GM23338 (cell line): ENCODE measurements around the gene KCNJ16. TPM values are rescaled to one million over a fixed set of nuclear protein-coding genes. Genes with fewer than 3 reads are reported as not detected.

Experiments used
- ATAC-seq: fragments of 200-7000 bp; cut with Tn5 transposase; 3 replicates; pipeline ENCODE4 v1.9.1; 2020
- DNase-seq: peaks from one replicate; pipeline ENCODE4 v3.0.0-alpha.2; 2015; ENCODE audit warnings: low spot score
- H2AFZ ChIP-seq: fragments of 200-600 bp; sonication (generic); 2 replicates; pipeline ENCODE4 v1.8.0; 2016; ENCODE audit warnings: antibody characterized with exemption, mild to moderate bottlenecking, moderate library complexity
- H3F3A ChIP-seq: fragments of 200-600 bp; sonication (generic); replicated peaks from 2 replicates; pipeline ENCODE4 v1.8.0; 2017; ENCODE audit warnings: antibody characterized with exemption, mixed run types, low read depth
- H3K27ac ChIP-seq: fragments of 200-600 bp; sonication (generic); 2 replicates; pipeline ENCODE4 v1.6.1; 2016; ENCODE audit warnings: low read depth
- H3K27me3 ChIP-seq: fragments of 200-600 bp; sonication (generic); 2 replicates; pipeline ENCODE4 v1.8.0; 2016; ENCODE audit warnings: mild to moderate bottlenecking, mixed run types, moderate library complexity; ENCODE audit not compliant: insufficient read depth
- H3K36me3 ChIP-seq: fragments of 200-600 bp; sonication (generic); 2 replicates; pipeline ENCODE4 v1.8.0; 2016; ENCODE audit warnings: mild to moderate bottlenecking; ENCODE audit not compliant: insufficient read depth
- H3K4me1 ChIP-seq: fragments of 200-600 bp; sonication (generic); 2 replicates; pipeline ENCODE4 v1.8.0; 2016; ENCODE audit warnings: mild to moderate bottlenecking, moderate library complexity; ENCODE audit not compliant: insufficient read depth
- H3K4me2 ChIP-seq: fragments of 200-600 bp; sonication (generic); 2 replicates; pipeline ENCODE4 v1.7.1; 2017; ENCODE audit warnings: mixed run types
- H3K4me3 ChIP-seq: fragments of 200-600 bp; sonication (generic); 2 replicates; pipeline ENCODE4 v1.6.1; 2016; ENCODE audit warnings: mixed run types
- H3K79me2 ChIP-seq: fragments of 200-600 bp; sonication (generic); replicated peaks from 2 replicates; pipeline ENCODE4 v1.8.0; 2017; ENCODE audit warnings: mild to moderate bottlenecking; ENCODE audit not compliant: insufficient read depth
- H3K9me2 ChIP-seq: fragments of 200-600 bp; sonication (generic); 2 replicates; pipeline ENCODE4 v1.8.0; 2017; ENCODE audit not compliant: insufficient read depth
- H4K20me1 ChIP-seq: fragments of 200-600 bp; sonication (generic); replicated peaks from 2 replicates; pipeline ENCODE4 v1.8.0; 2017; ENCODE audit warnings: mild to moderate bottlenecking; ENCODE audit not compliant: insufficient read depth
- H3K27ac Mint-ChIP-seq: 2 replicates; pipeline ENCODE4 v1.8.0; 2020; ENCODE audit warnings: inconsistent platforms, mild to moderate bottlenecking, moderate library complexity, mixed read lengths
- H3K27me3 Mint-ChIP-seq: 3 replicates; pipeline ENCODE4 v1.8.0; 2022; ENCODE audit warnings: low read depth, mild to moderate bottlenecking, moderate library complexity, mixed read lengths, inconsistent platforms; ENCODE audit not compliant: insufficient read depth, poor library complexity
- H3K36me3 Mint-ChIP-seq: 3 replicates; pipeline ENCODE4 v1.8.0; 2021; ENCODE audit warnings: low read depth, mild to moderate bottlenecking, inconsistent platforms, moderate library complexity, mixed read lengths
- H3K4me1 Mint-ChIP-seq: 3 replicates; pipeline ENCODE4 v1.8.0; 2020; ENCODE audit warnings: mild to moderate bottlenecking, inconsistent platforms, mixed read lengths
- H3K4me3 Mint-ChIP-seq: 3 replicates; pipeline ENCODE4 v1.8.0; 2021; ENCODE audit warnings: moderate library complexity, mild to moderate bottlenecking, inconsistent platforms, mixed read lengths
- H3K9me3 Mint-ChIP-seq: 3 replicates; pipeline ENCODE4 v1.8.0; 2020; ENCODE audit warnings: moderate library complexity, mild to moderate bottlenecking, inconsistent platforms, mixed read lengths
- CREB1 ChIP-seq: fragments of 250-450 bp; sonication (Bioruptor Pico); IDR thresholded peaks from 2 replicates; pipeline ENCODE4 v1.5.0; 2020; ENCODE audit warnings: low read depth, mild to moderate bottlenecking, moderate library complexity
- EZH2 ChIP-seq: fragments of 200-600 bp; sonication (generic); IDR thresholded peaks from one replicate; pipeline ENCODE4 v1.8.0; 2017; ENCODE audit warnings: antibody characterized with exemption, mild to moderate bottlenecking, low read depth; ENCODE audit not compliant: unreplicated experiment
- EZH2phosphoT487 ChIP-seq: fragments of 200-600 bp; sonication (generic); IDR thresholded peaks from one replicate; pipeline ENCODE4 v1.8.1; 2018; ENCODE audit warnings: antibody characterized with exemption; ENCODE audit not compliant: unreplicated experiment
- JUNB ChIP-seq: IDR thresholded peaks from one replicate; pipeline ENCODE4 v1.6.1; 2016; ENCODE audit warnings: antibody characterized with exemption; ENCODE audit not compliant: unreplicated experiment
- NANOG ChIP-seq: IDR thresholded peaks from 2 replicates; pipeline ENCODE4 v1.6.1; 2016; ENCODE audit warnings: antibody characterized with exemption, borderline replicate concordance
- POLR2AphosphoS5 ChIP-seq: IDR thresholded peaks from 2 replicates; pipeline ENCODE4 v1.6.1; 2016; ENCODE audit warnings: antibody characterized with exemption, low read depth
- STAT1 ChIP-seq: IDR thresholded peaks from one replicate; pipeline ENCODE4 v1.6.1; 2016; ENCODE audit warnings: antibody characterized with exemption; ENCODE audit not compliant: unreplicated experiment
- ZNF114 ChIP-seq: fragments of 250-450 bp; sonication (Bioruptor Pico); IDR thresholded peaks from 2 replicates; pipeline ENCODE4 v1.5.0; 2020; ENCODE audit warnings: mild to moderate bottlenecking, moderate library complexity
- ZNF331 ChIP-seq: fragments of 250-450 bp; sonication (Bioruptor Pico); IDR thresholded peaks from 2 replicates; pipeline ENCODE4 v1.5.0; 2020; ENCODE audit warnings: low read depth, mild to moderate bottlenecking, moderate library complexity
- polyA plus RNA-seq: library from polyadenylated mRNA; unstranded; fragments of >200 nt; fragmentation: Nextera tagmentation; extraction: Ambion mirVana; gene quantifications from 2 replicates; pipeline ENCODE4 v1.2.1, GENCODE V29; 2016
- total RNA-seq: library from RNA; depleted of rRNA; stranded (reverse); fragments of >200 nt; shearing (Covaris generic); gene quantifications from 2 replicates; pipeline ENCODE4 v1.2.3, GENCODE V29; 2014
- TF ChIP-seq, protein P1 (sequence below): IDR thresholded peaks from one replicate; pipeline ENCODE4 v1.6.1; 2018; ENCODE audit warnings: antibody characterized with exemption; ENCODE audit not compliant: unreplicated experiment
- TF ChIP-seq, protein P2 (sequence below), 2 experiments: fragments of 200-600 bp in 1 of 2; sonication (generic) in 1 of 2; conservative IDR thresholded peaks; 2 replicates each; pipeline versions ENCODE4 v1.5.1 to v1.6.1; 2016 to 2017; ENCODE audit warnings: antibody characterized with exemption in 2 of 2, low read depth in 2 of 2, mild to moderate bottlenecking in 2 of 2, moderate library complexity in 1 of 2
- TF ChIP-seq, protein P3 (sequence below): fragments of 250-450 bp; sonication (Bioruptor Pico); IDR thresholded peaks from 2 replicates; pipeline ENCODE4 v1.5.0; 2020; ENCODE audit warnings: mild to moderate bottlenecking, moderate library complexity
- TF ChIP-seq, protein P4 (sequence below): IDR thresholded peaks from 2 replicates; pipeline ENCODE4 v1.6.1; 2016; ENCODE audit warnings: antibody characterized with exemption

The KCNJ16 gene
- total and polyA plus RNA-seq, 2 experiments from 2014 or later = not detected

DNA sequence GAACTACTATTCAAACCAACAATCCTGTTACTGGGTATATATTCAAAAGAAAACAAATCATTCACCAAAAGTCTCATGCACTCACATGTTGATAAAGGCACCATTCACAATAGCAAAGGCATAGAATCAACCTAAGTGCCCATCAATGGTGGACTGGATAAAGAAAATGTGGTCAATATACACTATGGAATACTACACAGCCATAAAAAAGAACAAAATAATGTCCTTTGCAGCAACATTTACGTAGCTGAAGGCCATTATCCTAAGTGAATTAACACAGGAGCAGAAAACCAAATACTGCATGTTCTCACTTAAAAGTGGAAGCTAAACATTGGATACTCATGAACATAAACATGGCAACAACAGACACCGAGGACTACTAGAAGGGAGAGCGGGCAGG is 41.9 kb downstream of the KCNJ16 start:
- Histone ChIP-seq H3K9me2 (no peaks in the 10 kb centered on the region), H3F3A (no peaks in the 10 kb centered on the region), H3K4me1 (no peaks in the 10 kb centered on the region), H3K27me3 (no peaks in the 10 kb centered on the region), H2AFZ (no peak overlapping the region), H3K36me3 (no peaks in the 10 kb centered on the region), H3K27ac (no peak overlapping the region), H3K79me2 (no peaks in the 10 kb centered on the region), H3K4me3 (no peak overlapping the region), H4K20me1 (no peaks in the 10 kb centered on the region), H3K4me2 (no peak overlapping the region)
- peaks cover 6% of the 10 kb centered on the region; the same call in 1 of the 3 replicates for H3K4me1 Mint-ChIP-seq
- peaks cover 16% of the 10 kb centered on the region; the same call in 2 of the 3 replicates for H3K9me3 Mint-ChIP-seq
- no peak overlapping the region for H3K4me3 Mint-ChIP-seq
- H3K27me3 Mint-ChIP-seq = peaks cover 2% of the 10 kb centered on the region
- ATAC-seq (no peak), DNase-seq (no peak)
- TF ChIP-seq, protein P1, sequence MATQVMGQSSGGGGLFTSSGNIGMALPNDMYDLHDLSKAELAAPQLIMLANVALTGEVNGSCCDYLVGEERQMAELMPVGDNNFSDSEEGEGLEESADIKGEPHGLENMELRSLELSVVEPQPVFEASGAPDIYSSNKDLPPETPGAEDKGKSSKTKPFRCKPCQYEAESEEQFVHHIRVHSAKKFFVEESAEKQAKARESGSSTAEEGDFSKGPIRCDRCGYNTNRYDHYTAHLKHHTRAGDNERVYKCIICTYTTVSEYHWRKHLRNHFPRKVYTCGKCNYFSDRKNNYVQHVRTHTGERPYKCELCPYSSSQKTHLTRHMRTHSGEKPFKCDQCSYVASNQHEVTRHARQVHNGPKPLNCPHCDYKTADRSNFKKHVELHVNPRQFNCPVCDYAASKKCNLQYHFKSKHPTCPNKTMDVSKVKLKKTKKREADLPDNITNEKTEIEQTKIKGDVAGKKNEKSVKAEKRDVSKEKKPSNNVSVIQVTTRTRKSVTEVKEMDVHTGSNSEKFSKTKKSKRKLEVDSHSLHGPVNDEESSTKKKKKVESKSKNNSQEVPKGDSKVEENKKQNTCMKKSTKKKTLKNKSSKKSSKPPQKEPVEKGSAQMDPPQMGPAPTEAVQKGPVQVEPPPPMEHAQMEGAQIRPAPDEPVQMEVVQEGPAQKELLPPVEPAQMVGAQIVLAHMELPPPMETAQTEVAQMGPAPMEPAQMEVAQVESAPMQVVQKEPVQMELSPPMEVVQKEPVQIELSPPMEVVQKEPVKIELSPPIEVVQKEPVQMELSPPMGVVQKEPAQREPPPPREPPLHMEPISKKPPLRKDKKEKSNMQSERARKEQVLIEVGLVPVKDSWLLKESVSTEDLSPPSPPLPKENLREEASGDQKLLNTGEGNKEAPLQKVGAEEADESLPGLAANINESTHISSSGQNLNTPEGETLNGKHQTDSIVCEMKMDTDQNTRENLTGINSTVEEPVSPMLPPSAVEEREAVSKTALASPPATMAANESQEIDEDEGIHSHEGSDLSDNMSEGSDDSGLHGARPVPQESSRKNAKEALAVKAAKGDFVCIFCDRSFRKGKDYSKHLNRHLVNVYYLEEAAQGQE = no peak
- no peak for TF ChIP-seq EZH2phosphoT487
- TF ChIP-seq JUNB = no peak
- TF ChIP-seq, protein P2, sequence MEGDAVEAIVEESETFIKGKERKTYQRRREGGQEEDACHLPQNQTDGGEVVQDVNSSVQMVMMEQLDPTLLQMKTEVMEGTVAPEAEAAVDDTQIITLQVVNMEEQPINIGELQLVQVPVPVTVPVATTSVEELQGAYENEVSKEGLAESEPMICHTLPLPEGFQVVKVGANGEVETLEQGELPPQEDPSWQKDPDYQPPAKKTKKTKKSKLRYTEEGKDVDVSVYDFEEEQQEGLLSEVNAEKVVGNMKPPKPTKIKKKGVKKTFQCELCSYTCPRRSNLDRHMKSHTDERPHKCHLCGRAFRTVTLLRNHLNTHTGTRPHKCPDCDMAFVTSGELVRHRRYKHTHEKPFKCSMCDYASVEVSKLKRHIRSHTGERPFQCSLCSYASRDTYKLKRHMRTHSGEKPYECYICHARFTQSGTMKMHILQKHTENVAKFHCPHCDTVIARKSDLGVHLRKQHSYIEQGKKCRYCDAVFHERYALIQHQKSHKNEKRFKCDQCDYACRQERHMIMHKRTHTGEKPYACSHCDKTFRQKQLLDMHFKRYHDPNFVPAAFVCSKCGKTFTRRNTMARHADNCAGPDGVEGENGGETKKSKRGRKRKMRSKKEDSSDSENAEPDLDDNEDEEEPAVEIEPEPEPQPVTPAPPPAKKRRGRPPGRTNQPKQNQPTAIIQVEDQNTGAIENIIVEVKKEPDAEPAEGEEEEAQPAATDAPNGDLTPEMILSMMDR (conservative IDR thresholded peaks at IDR 0.05; ENCODE audit: low read depth in 2 of 2) = no peak
- no peak for TF ChIP-seq EZH2
- no peak for TF ChIP-seq ZNF114 (CRISPR knock-in tag)
- TF ChIP-seq CREB1 (CRISPR knock-in tag) = no peak
- TF ChIP-seq POLR2AphosphoS5 = no peak
- no peak for TF ChIP-seq NANOG
- TF ChIP-seq, protein P3, sequence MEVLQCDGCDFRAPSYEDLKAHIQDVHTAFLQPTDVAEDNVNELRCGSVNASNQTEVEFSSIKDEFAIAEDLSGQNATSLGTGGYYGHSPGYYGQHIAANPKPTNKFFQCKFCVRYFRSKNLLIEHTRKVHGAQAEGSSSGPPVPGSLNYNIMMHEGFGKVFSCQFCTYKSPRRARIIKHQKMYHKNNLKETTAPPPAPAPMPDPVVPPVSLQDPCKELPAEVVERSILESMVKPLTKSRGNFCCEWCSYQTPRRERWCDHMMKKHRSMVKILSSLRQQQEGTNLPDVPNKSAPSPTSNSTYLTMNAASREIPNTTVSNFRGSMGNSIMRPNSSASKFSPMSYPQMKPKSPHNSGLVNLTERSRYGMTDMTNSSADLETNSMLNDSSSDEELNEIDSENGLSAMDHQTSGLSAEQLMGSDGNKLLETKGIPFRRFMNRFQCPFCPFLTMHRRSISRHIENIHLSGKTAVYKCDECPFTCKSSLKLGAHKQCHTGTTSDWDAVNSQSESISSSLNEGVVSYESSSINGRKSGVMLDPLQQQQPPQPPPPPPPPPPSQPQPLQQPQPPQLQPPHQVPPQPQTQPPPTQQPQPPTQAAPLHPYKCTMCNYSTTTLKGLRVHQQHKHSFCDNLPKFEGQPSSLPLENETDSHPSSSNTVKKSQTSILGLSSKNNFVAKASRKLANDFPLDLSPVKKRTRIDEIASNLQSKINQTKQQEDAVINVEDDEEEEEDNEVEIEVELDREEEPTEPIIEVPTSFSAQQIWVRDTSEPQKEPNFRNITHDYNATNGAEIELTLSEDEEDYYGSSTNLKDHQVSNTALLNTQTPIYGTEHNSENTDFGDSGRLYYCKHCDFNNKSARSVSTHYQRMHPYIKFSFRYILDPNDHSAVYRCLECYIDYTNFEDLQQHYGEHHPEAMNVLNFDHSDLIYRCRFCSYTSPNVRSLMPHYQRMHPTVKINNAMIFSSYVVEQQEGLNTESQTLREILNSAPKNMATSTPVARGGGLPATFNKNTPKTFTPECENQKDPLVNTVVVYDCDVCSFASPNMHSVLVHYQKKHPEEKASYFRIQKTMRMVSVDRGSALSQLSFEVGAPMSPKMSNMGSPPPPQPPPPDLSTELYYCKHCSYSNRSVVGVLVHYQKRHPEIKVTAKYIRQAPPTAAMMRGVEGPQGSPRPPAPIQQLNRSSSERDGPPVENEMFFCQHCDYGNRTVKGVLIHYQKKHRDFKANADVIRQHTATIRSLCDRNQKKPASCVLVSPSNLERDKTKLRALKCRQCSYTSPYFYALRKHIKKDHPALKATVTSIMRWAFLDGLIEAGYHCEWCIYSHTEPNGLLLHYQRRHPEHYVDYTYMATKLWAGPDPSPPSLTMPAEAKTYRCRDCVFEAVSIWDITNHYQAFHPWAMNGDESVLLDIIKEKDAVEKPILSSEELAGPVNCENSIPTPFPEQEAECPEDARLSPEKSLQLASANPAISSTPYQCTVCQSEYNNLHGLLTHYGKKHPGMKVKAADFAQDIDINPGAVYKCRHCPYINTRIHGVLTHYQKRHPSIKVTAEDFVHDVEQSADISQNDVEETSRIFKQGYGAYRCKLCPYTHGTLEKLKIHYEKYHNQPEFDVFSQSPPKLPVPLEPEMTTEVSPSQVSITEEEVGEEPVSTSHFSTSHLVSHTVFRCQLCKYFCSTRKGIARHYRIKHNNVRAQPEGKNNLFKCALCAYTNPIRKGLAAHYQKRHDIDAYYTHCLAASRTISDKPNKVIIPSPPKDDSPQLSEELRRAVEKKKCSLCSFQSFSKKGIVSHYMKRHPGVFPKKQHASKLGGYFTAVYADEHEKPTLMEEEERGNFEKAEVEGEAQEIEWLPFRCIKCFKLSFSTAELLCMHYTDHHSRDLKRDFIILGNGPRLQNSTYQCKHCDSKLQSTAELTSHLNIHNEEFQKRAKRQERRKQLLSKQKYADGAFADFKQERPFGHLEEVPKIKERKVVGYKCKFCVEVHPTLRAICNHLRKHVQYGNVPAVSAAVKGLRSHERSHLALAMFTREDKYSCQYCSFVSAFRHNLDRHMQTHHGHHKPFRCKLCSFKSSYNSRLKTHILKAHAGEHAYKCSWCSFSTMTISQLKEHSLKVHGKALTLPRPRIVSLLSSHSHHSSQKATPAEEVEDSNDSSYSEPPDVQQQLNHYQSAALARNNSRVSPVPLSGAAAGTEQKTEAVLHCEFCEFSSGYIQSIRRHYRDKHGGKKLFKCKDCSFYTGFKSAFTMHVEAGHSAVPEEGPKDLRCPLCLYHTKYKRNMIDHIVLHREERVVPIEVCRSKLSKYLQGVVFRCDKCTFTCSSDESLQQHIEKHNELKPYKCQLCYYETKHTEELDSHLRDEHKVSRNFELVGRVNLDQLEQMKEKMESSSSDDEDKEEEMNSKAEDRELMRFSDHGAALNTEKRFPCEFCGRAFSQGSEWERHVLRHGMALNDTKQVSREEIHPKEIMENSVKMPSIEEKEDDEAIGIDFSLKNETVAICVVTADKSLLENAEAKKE (CRISPR knock-in tag) = no peak
- no peak for TF ChIP-seq ZNF331 (CRISPR knock-in tag)
- TF ChIP-seq, protein P4, sequence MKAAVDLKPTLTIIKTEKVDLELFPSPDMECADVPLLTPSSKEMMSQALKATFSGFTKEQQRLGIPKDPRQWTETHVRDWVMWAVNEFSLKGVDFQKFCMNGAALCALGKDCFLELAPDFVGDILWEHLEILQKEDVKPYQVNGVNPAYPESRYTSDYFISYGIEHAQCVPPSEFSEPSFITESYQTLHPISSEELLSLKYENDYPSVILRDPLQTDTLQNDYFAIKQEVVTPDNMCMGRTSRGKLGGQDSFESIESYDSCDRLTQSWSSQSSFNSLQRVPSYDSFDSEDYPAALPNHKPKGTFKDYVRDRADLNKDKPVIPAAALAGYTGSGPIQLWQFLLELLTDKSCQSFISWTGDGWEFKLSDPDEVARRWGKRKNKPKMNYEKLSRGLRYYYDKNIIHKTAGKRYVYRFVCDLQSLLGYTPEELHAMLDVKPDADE = no peak
- no peak for TF ChIP-seq STAT1
- peaks cover 20% of the 10 kb centered on the region for H3K36me3 Mint-ChIP-seq
- H3K27ac Mint-ChIP-seq = no peak overlapping the region
